HL-60 (cell line): ENCODE data around the gene RETREG3.

Experiments
- DNase-seq, 2 experiments: peaks; one replicate each; pipeline ENCODE4 v3.0.0-alpha.2; 2010 to 2020; ENCODE audit warnings: low read depth in 1 of 2, low spot score in 1 of 2
- H3K27ac ChIP-seq: fragments of 250-450 bp; sonication (Bioruptor Pico); replicated peaks from 2 replicates; pipeline ENCODE4 v1.5.1; 2020; ENCODE audit warnings: mild to moderate bottlenecking, moderate library complexity
- H3K27me3 ChIP-seq: fragments of 250-450 bp; sonication (Bioruptor Pico); 2 replicates; pipeline ENCODE4 v1.5.1; 2021; ENCODE audit warnings: mild to moderate bottlenecking, moderate library complexity; ENCODE audit not compliant: insufficient read depth, poor library complexity, severe bottlenecking
- H3K4me3 ChIP-seq: replicated peaks from 2 replicates; pipeline ENCODE4 v1.5.1; 2011; ENCODE audit warnings: mild to moderate bottlenecking, control low read depth, low read length; ENCODE audit not compliant: insufficient read depth
- GABPA ChIP-seq: IDR thresholded peaks from 2 replicates; pipeline ENCODE4 v1.6.1; 2012; ENCODE audit warnings: low read depth
- POLR2AphosphoS5 ChIP-seq: IDR thresholded peaks from 2 replicates; pipeline ENCODE4 v1.6.1; 2012; ENCODE audit warnings: low read depth
- SPI1 ChIP-seq: IDR thresholded peaks from 2 replicates; pipeline ENCODE4 v1.6.1; 2012; ENCODE audit warnings: low read depth, mild to moderate bottlenecking, borderline replicate concordance
- TF ChIP-seq, protein P1 (sequence below): IDR thresholded peaks from 2 replicates; pipeline ENCODE4 v1.6.1; 2012; ENCODE audit warnings: low read depth; ENCODE audit not compliant: insufficient replicate concordance
- TF ChIP-seq, protein P2 (sequence below): IDR thresholded peaks from one replicate; pipeline ENCODE4 v1.5.1; 2011; ENCODE audit warnings: low read length, control low read depth, inconsistent platforms; ENCODE audit not compliant: insufficient read depth

Gene RETREG3

DNA sequence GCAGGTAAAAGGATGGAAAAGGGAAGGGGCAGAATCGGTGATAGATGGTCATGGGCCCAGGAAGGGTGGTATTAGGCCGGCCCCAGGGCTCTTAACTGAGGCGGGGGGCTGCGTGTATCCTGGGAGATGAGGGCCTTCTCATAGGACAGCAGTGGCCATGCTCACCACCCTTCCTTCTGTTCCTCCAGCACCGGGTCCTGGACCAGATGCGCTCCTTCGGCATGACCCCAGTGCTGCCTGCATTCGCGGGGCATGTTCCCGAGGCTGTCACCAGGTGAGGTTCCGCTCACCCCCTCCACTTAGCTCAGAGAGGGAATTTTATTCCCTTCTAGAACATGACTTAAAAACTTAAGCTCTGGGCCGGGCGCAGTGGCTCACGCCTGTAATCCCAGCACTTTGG, 70.7 kb downstream of the RETREG3 start:
- TF ChIP-seq, protein P1, sequence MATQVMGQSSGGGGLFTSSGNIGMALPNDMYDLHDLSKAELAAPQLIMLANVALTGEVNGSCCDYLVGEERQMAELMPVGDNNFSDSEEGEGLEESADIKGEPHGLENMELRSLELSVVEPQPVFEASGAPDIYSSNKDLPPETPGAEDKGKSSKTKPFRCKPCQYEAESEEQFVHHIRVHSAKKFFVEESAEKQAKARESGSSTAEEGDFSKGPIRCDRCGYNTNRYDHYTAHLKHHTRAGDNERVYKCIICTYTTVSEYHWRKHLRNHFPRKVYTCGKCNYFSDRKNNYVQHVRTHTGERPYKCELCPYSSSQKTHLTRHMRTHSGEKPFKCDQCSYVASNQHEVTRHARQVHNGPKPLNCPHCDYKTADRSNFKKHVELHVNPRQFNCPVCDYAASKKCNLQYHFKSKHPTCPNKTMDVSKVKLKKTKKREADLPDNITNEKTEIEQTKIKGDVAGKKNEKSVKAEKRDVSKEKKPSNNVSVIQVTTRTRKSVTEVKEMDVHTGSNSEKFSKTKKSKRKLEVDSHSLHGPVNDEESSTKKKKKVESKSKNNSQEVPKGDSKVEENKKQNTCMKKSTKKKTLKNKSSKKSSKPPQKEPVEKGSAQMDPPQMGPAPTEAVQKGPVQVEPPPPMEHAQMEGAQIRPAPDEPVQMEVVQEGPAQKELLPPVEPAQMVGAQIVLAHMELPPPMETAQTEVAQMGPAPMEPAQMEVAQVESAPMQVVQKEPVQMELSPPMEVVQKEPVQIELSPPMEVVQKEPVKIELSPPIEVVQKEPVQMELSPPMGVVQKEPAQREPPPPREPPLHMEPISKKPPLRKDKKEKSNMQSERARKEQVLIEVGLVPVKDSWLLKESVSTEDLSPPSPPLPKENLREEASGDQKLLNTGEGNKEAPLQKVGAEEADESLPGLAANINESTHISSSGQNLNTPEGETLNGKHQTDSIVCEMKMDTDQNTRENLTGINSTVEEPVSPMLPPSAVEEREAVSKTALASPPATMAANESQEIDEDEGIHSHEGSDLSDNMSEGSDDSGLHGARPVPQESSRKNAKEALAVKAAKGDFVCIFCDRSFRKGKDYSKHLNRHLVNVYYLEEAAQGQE: no peak
- TF ChIP-seq POLR2AphosphoS5: no peak
- no peak for TF ChIP-seq GABPA
- no peaks in the 10 kb centered on the region for H3K27me3 ChIP-seq
- H3K4me3 ChIP-seq: no peak overlapping the region
- DNase-seq: no peak
- H3K27ac ChIP-seq: no peak overlapping the region

- no peak for DNase-seq
- TF ChIP-seq, protein P2, sequence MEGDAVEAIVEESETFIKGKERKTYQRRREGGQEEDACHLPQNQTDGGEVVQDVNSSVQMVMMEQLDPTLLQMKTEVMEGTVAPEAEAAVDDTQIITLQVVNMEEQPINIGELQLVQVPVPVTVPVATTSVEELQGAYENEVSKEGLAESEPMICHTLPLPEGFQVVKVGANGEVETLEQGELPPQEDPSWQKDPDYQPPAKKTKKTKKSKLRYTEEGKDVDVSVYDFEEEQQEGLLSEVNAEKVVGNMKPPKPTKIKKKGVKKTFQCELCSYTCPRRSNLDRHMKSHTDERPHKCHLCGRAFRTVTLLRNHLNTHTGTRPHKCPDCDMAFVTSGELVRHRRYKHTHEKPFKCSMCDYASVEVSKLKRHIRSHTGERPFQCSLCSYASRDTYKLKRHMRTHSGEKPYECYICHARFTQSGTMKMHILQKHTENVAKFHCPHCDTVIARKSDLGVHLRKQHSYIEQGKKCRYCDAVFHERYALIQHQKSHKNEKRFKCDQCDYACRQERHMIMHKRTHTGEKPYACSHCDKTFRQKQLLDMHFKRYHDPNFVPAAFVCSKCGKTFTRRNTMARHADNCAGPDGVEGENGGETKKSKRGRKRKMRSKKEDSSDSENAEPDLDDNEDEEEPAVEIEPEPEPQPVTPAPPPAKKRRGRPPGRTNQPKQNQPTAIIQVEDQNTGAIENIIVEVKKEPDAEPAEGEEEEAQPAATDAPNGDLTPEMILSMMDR: no peak
- no peak for TF ChIP-seq SPI1
- TF ChIP-seq, protein P1: no peak
- Histone ChIP-seq H3K27ac (no peak overlapping the region), H3K4me3 (no peak overlapping the region), H3K27me3 (no peaks in the 10 kb centered on the region)
Observed at GRCh38 chr17:42537826-42538451, 71.2 kb downstream of the RETREG3 start.

GRCh38 chr17:42537156-42537805, 71.9 kb downstream of the RETREG3 start:
- Histone ChIP-seq H3K27ac (peak overlapping the region; percentile 71), H3K4me3 (peak overlapping the region; percentile 74), H3K27me3 (no peaks in the 10 kb centered on the region)
- no peak for TF ChIP-seq GABPA
- no peak for TF ChIP-seq POLR2AphosphoS5
- no peak for DNase-seq

DNA sequence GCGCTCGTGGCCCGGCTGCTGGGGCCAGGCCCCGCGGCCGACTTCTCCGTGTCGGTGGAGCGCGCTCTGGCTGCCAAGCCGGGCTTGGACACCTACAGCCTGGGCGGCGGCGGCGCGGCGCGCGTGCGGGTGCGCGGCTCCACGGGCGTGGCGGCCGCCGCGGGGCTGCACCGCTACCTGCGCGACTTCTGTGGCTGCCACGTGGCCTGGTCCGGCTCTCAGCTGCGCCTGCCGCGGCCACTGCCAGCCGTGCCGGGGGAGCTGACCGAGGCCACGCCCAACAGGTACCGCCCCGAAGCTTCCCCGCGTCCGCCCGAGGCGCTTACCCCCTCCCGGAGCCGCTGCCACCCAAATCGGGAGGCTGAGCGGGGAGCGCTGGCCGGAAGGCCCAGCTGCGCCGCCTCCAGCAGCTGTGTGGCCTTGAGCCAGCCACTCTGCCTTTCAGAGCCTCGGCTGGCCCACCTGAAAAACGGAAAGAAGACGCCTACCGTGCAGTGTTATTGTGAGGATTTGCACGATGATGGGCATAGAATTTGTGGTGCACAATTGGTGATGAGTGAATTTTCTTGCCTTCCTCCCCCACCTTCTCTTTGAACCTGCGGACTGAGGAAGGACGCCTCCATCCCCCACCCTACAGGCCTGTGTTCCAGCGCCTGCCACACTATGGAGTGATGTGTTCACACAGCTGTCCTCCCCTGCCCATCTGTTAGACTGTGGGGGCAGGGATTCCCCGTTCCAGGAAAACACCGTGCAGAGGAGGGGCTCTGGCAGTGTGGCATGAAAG, 72.6 kb downstream of the RETREG3 start:
- Histone ChIP-seq H3K27ac (peak overlapping the region; percentile 71), H3K4me3 (peak overlapping the region; percentile 74), H3K27me3 (no peaks in the 10 kb centered on the region)
- TF ChIP-seq POLR2AphosphoS5: no peak; the same call in none of the 2 replicates
- no peak; the same call in 1 of the 2 replicates for TF ChIP-seq GABPA
- TF ChIP-seq, protein P1: no peak
- TF ChIP-seq SPI1: no peak
- TF ChIP-seq, protein P2: no peak
- DNase-seq: peak; percentile 85 to 87
